Hepatocyte (in vitro differentiated cells): ENCODE results near the gene SAMD11. TPM values are rescaled to one million over a fixed set of nuclear protein-coding genes. Genes with fewer than 3 reads are reported as not detected.
A peak's percentile ranks its signal among the peaks of the same experiment; 100 is the strongest.

ENCODE experiments used
- DNase-seq: peaks from one replicate; pipeline ENCODE4 v3.0.0-alpha.2; 2016; ENCODE audit warnings: low spot score
- H2AFZ ChIP-seq: fragments of 200-600 bp; sonication (generic); 2 replicates; pipeline ENCODE4 v1.6.0; 2016; ENCODE audit warnings: antibody characterized with exemption, mild to moderate bottlenecking
- H3K27ac ChIP-seq: fragments of 200-600 bp; sonication (generic); 2 replicates; pipeline ENCODE4 v1.5.1; 2016; ENCODE audit warnings: mild to moderate bottlenecking
- H3K27me3 ChIP-seq: fragments of 200-600 bp; sonication (generic); 2 replicates; pipeline ENCODE4 v1.6.1; 2016
- H3K36me3 ChIP-seq: fragments of 200-600 bp; sonication (generic); replicated peaks from 2 replicates; pipeline ENCODE4 v1.5.1; 2016; ENCODE audit warnings: low read depth; ENCODE audit not compliant: insufficient read depth
- H3K4me1 ChIP-seq: fragments of 200-600 bp; sonication (generic); 2 replicates; pipeline ENCODE4 v1.5.1; 2016; ENCODE audit warnings: mild to moderate bottlenecking, moderate library complexity; ENCODE audit not compliant: insufficient read depth
- H3K4me2 ChIP-seq: fragments of 200-600 bp; sonication (generic); 2 replicates; pipeline ENCODE4 v1.6.0; 2016
- H3K4me3 ChIP-seq: fragments of 200-600 bp; sonication (generic); 2 replicates; pipeline ENCODE4 v1.5.1; 2016; ENCODE audit warnings: mild to moderate bottlenecking
- H3K79me2 ChIP-seq: fragments of 200-600 bp; sonication (generic); 2 replicates; pipeline ENCODE4 v1.6.0; 2017; ENCODE audit warnings: mild to moderate bottlenecking
- H3K9me2 ChIP-seq: fragments of 200-600 bp; sonication (generic); replicated peaks from 2 replicates; pipeline ENCODE4 v1.6.0; 2017; ENCODE audit warnings: mild to moderate bottlenecking; ENCODE audit not compliant: insufficient read depth
- H3K9me3 ChIP-seq: fragments of 200-600 bp; sonication (generic); 2 replicates; pipeline ENCODE4 v1.5.1; 2016; ENCODE audit warnings: low read depth, mild to moderate bottlenecking
- H4K20me1 ChIP-seq: fragments of 200-600 bp; sonication (generic); 2 replicates; pipeline ENCODE4 v1.6.0; 2016; ENCODE audit warnings: mild to moderate bottlenecking; ENCODE audit not compliant: insufficient read depth, poor library complexity, severe bottlenecking
- CTCF ChIP-seq: fragments of 200-600 bp; sonication (generic); IDR thresholded peaks from 2 replicates; pipeline ENCODE4 v1.5.1; 2016; ENCODE audit warnings: antibody characterized with exemption, mild to moderate bottlenecking; ENCODE audit not compliant: poor library complexity
- EZH2 ChIP-seq: fragments of 200-600 bp; sonication (generic); IDR thresholded peaks from 2 replicates; pipeline ENCODE4 v1.6.1; 2016; ENCODE audit warnings: antibody characterized with exemption, mild to moderate bottlenecking, borderline replicate concordance
- EZH2phosphoT487 ChIP-seq: fragments of 200-600 bp; sonication (generic); IDR thresholded peaks from one replicate; pipeline ENCODE4 v1.6.1; 2018; ENCODE audit warnings: antibody characterized with exemption, mild to moderate bottlenecking, low read depth, moderate library complexity; ENCODE audit not compliant: unreplicated experiment, severe bottlenecking
- WGBS: methylation state at CpG from one replicate; pipeline ENCODE4 v1.1.6; 2016; ENCODE audit warnings: low lambda C conversion rate; ENCODE audit errors: missing lambda C conversion rate; 5-methylcytosine and 5-hydroxymethylcytosine counted together
- polyA plus RNA-seq: library from polyadenylated mRNA; unstranded; fragments of >200 nt; fragmentation: Nextera tagmentation; extraction: Ambion mirVana; gene quantifications from 2 replicates; pipeline ENCODE4 v1.2.1, GENCODE V29; 2016
- total RNA-seq: library from RNA; depleted of rRNA; stranded (reverse); fragments of >200 nt; gene quantifications from 2 replicates; pipeline ENCODE4 v1.2.3, GENCODE V29; 2014

SAMD11 gene
- total and polyA plus RNA-seq, 2 experiments from 2014 or later = 9.5 to 17.1 TPM

GRCh38 chr1:932776-933602 is 9.3 kb downstream of the SAMD11 start:
- Histone ChIP-seq H3K9me3 (no peaks in the 10 kb centered on the region), H3K79me2 (no peaks in the 10 kb centered on the region), H3K4me1 (peaks cover 28% of the 10 kb centered on the region), H3K36me3 (no peaks in the 10 kb centered on the region), H3K4me3 (no peak overlapping the region), H3K27me3 (peaks cover 23% of the 10 kb centered on the region), H3K27ac (no peak overlapping the region), H4K20me1 (no peaks in the 10 kb centered on the region), H2AFZ (no peak overlapping the region), H3K4me2 (no peak overlapping the region), H3K9me2 (no peaks in the 10 kb centered on the region)
- WGBS = 79% methylated on average over 22 of the region's 25 CpGs
- DNase-seq = no peak
- TF ChIP-seq CTCF = no peak
- TF ChIP-seq EZH2 = no peak
- no peak for TF ChIP-seq EZH2phosphoT487

GRCh38 chr1:933603-933940 is 9.8 kb downstream of the SAMD11 start:
- H3K36me3 ChIP-seq = no peaks in the 10 kb centered on the region
- H3K27me3 ChIP-seq = peaks cover 23% of the 10 kb centered on the region
- TF ChIP-seq EZH2phosphoT487 (no peak), EZH2 (no peak), CTCF (no peak)
- H3K4me2 ChIP-seq = no peak overlapping the region
- no peaks in the 10 kb centered on the region for H4K20me1 ChIP-seq
- no peak overlapping the region for H3K4me3 ChIP-seq
- no peaks in the 10 kb centered on the region for H3K9me3 ChIP-seq
- 37% methylated on average over 9 of the region's 10 CpGs for whole genome bisulfite sequencing
- no peaks in the 10 kb centered on the region for H3K79me2 ChIP-seq
- H2AFZ ChIP-seq = no peak overlapping the region
- H3K9me2 ChIP-seq = no peaks in the 10 kb centered on the region
- peaks cover 28% of the 10 kb centered on the region for H3K4me1 ChIP-seq
- no peak overlapping the region for H3K27ac ChIP-seq
- DNase-seq = no peak

- Histone ChIP-seq H3K9me3 (no peaks in the 10 kb centered on the region), H3K36me3 (no peaks in the 10 kb centered on the region), H4K20me1 (no peaks in the 10 kb centered on the region), H3K4me2 (peak overlapping the region; percentile 65), H3K9me2 (no peaks in the 10 kb centered on the region), H3K79me2 (no peaks in the 10 kb centered on the region), H2AFZ (no peak overlapping the region), H3K27me3 (peaks cover 23% of the 10 kb centered on the region), H3K4me1 (peaks cover 39% of the 10 kb centered on the region), H3K4me3 (no peak overlapping the region), H3K27ac (no peak overlapping the region)
- WGBS = 20% methylated on average over 32 of the region's 37 CpGs
- TF ChIP-seq EZH2 (no peak), CTCF (no peak), EZH2phosphoT487 (no peak)
- no peak for DNase-seq
Observed at GRCh38 chr1:934991-935750, 11.4 kb downstream of the SAMD11 start.
